ENCODE data around the gene PPIP5K2.

- TF ChIP-seq CTCF (IDR thresholded peaks at IDR 0.05 in 8 of 11, conservative IDR thresholded peaks at IDR 0.05 in 3 of 11) (no peak), POLR2AphosphoS5 (IDR thresholded peaks at IDR 0.05) (no peak)
Observed at GRCh38 chr5:103079796-103080195, 40.3 kb upstream of the PPIP5K2 start.

All from spleen (tissue), 7 donors.